H9 (cell line): Measurements from ENCODE around the gene KCTD2. TPM values are rescaled to one million over a fixed set of nuclear protein-coding genes. Genes with fewer than 3 reads are reported as not detected.

Experiments
- DNase-seq: peaks from one replicate; pipeline ENCODE4 v3.0.0-alpha.2; 2017
- H2AFZ ChIP-seq: one replicate; pipeline ENCODE4 v1.6.1; 2013; ENCODE audit warnings: mild to moderate bottlenecking, low read length, control low read depth, moderate library complexity
- H2AK5ac ChIP-seq: 2 replicates; pipeline ENCODE4 v1.6.1; 2013; ENCODE audit warnings: low read length, control low read depth, mixed read lengths; ENCODE audit not compliant: insufficient read length
- H2BK120ac ChIP-seq: one replicate; pipeline ENCODE4 v1.6.1; 2013; ENCODE audit warnings: low read depth, mild to moderate bottlenecking, low read length, control low read depth, inconsistent platforms; ENCODE audit not compliant: poor library complexity, severe bottlenecking
- H2BK12ac ChIP-seq: 2 replicates; pipeline ENCODE4 v1.6.1; 2013; ENCODE audit warnings: low read length, control low read depth, mixed read lengths, low read depth; ENCODE audit not compliant: insufficient read length
- H2BK15ac ChIP-seq: 2 replicates; pipeline ENCODE4 v1.6.1; 2013; ENCODE audit warnings: low read depth, low read length, control low read depth
- H2BK20ac ChIP-seq: one replicate; pipeline ENCODE4 v1.6.1; 2013; ENCODE audit warnings: low read depth, mild to moderate bottlenecking, low read length, control low read depth, inconsistent platforms; ENCODE audit not compliant: poor library complexity, severe bottlenecking
- H2BK5ac ChIP-seq: 2 replicates; pipeline ENCODE4 v1.6.1; 2013; ENCODE audit warnings: low read length, control low read depth, mixed read lengths; ENCODE audit not compliant: insufficient read length
- H3K14ac ChIP-seq: 2 replicates; pipeline ENCODE4 v1.6.1; 2013; ENCODE audit warnings: low read length, control low read depth; ENCODE audit not compliant: insufficient read depth
- H3K18ac ChIP-seq: 2 replicates; pipeline ENCODE4 v1.6.1; 2013; ENCODE audit warnings: low read depth, mild to moderate bottlenecking, mixed read lengths, low read length, control low read depth; ENCODE audit not compliant: insufficient read length
- H3K23ac ChIP-seq: 2 replicates; pipeline ENCODE4 v1.6.1; 2013; ENCODE audit warnings: low read length, control low read depth, mixed read lengths, low read depth; ENCODE audit not compliant: insufficient read length
- H3K23me2 ChIP-seq: 2 replicates; pipeline ENCODE4 v1.6.1; 2013; ENCODE audit warnings: low read depth, mild to moderate bottlenecking, mixed read lengths, low read length, control low read depth; ENCODE audit not compliant: insufficient read length, poor library complexity, severe bottlenecking
- H3K27ac ChIP-seq: 2 replicates; pipeline ENCODE4 v1.5.1; 2013; ENCODE audit warnings: low read length, control low read depth, mixed read lengths, low read depth; ENCODE audit not compliant: insufficient read length
- H3K27me3 ChIP-seq: 2 replicates; pipeline ENCODE4 v1.6.1; 2013; ENCODE audit warnings: low read length, control low read depth, inconsistent platforms; ENCODE audit not compliant: insufficient read depth
- H3K4ac ChIP-seq: 2 replicates; pipeline ENCODE4 v1.6.1; 2013; ENCODE audit warnings: low read depth, mild to moderate bottlenecking, control low read depth, inconsistent platforms, low read length, moderate library complexity
- H3K4me1 ChIP-seq: 2 replicates; pipeline ENCODE4 v1.6.1; 2013; ENCODE audit warnings: low read length, control low read depth, inconsistent platforms; ENCODE audit not compliant: insufficient read depth
- H3K4me2 ChIP-seq: 2 replicates; pipeline ENCODE4 v1.6.1; 2013; ENCODE audit warnings: low read length, control low read depth, mixed read lengths; ENCODE audit not compliant: insufficient read length, insufficient read depth
- H3K56ac ChIP-seq: 2 replicates; pipeline ENCODE4 v1.6.1; 2013; ENCODE audit warnings: low read depth, mild to moderate bottlenecking, mixed read lengths, low read length, control low read depth; ENCODE audit not compliant: insufficient read length
- H3K79me1 ChIP-seq: 2 replicates; pipeline ENCODE4 v1.6.1; 2013; ENCODE audit warnings: low read depth, mild to moderate bottlenecking, moderate library complexity, low read length, control low read depth, inconsistent platforms; ENCODE audit not compliant: insufficient read depth, poor library complexity, severe bottlenecking
- H3K79me2 ChIP-seq: 2 replicates; pipeline ENCODE4 v1.6.1; 2013; ENCODE audit warnings: low read length, control low read depth, inconsistent platforms; ENCODE audit not compliant: insufficient read depth
- H3K9ac ChIP-seq: 2 replicates; pipeline ENCODE4 v1.6.1; 2013; ENCODE audit warnings: low read length, control low read depth, mixed read lengths; ENCODE audit not compliant: insufficient read length; ENCODE audit errors: extremely low read depth
- H3K9me3 ChIP-seq: one replicate; pipeline ENCODE4 v1.6.1; 2013; ENCODE audit warnings: low read depth, low read length, inconsistent platforms; ENCODE audit not compliant: control insufficient read depth
- H3T11ph ChIP-seq: one replicate; pipeline ENCODE4 v1.6.1; 2013; ENCODE audit warnings: mild to moderate bottlenecking, low read length, control low read depth, inconsistent platforms
- H4K20me1 ChIP-seq: one replicate; pipeline ENCODE4 v1.6.1; 2013; ENCODE audit not compliant: control insufficient read depth, insufficient read length, insufficient read depth
- H4K5ac ChIP-seq: 2 replicates; pipeline ENCODE4 v1.6.1; 2013; ENCODE audit warnings: low read depth, mild to moderate bottlenecking, mixed read lengths, low read length, control low read depth; ENCODE audit not compliant: insufficient read length
- H4K8ac ChIP-seq: replicated peaks from 2 replicates; pipeline ENCODE4 v1.6.1; 2013; ENCODE audit warnings: low read length, control low read depth, mixed read lengths, low read depth; ENCODE audit not compliant: insufficient read length
- H4K91ac ChIP-seq: 2 replicates; pipeline ENCODE4 v1.6.1; 2013; ENCODE audit warnings: low read depth, mild to moderate bottlenecking, moderate library complexity, mixed read lengths, low read length, control low read depth; ENCODE audit not compliant: insufficient read length
- H3K27ac Mint-ChIP-seq, 3 experiments: 2 replicates in 2 of 3; 3 replicates in 1 of 3; pipeline ENCODE4 v1.8.0; 2020 to 2021; ENCODE audit warnings: mixed read lengths in 3 of 3, mild to moderate bottlenecking in 1 of 3, moderate library complexity in 1 of 3
- H3K27me3 Mint-ChIP-seq: 2 replicates; pipeline ENCODE4 v1.8.0; 2021; ENCODE audit warnings: low read depth, mild to moderate bottlenecking, moderate library complexity, mixed read lengths
- H3K36me3 Mint-ChIP-seq, 3 experiments: 2 replicates in 2 of 3; 3 replicates in 1 of 3; pipeline ENCODE4 v1.8.0; 2020 to 2021; ENCODE audit warnings: low read depth in 3 of 3, mixed read lengths in 3 of 3; ENCODE audit not compliant: insufficient read depth in 1 of 3
- H3K4me1 Mint-ChIP-seq, 2 experiments: 2 replicates each; pipeline ENCODE4 v1.8.0; 2020; ENCODE audit warnings: mixed read lengths in 2 of 2
- H3K4me3 Mint-ChIP-seq, 2 experiments: 2 replicates in 1 of 2; 3 replicates in 1 of 2; pipeline ENCODE4 v1.8.0; 2020 to 2021; ENCODE audit warnings: mild to moderate bottlenecking in 2 of 2, mixed read lengths in 2 of 2, moderate library complexity in 1 of 2
- H3K9me3 Mint-ChIP-seq, 2 experiments: 2 replicates in 1 of 2; 3 replicates in 1 of 2; pipeline ENCODE4 v1.8.0; 2020; ENCODE audit warnings: mild to moderate bottlenecking in 2 of 2, mixed read lengths in 2 of 2, moderate library complexity in 1 of 2
- CTCF ChIP-seq: fragments of 200-600 bp; sonication (generic); conservative IDR thresholded peaks from 3 replicates; pipeline ENCODE4 v1.8.0; 2021; ENCODE audit warnings: antibody characterized with exemption, mild to moderate bottlenecking
- WGBS: extraction: QIAGEN DNeasy Blood & Tissue Kit; methylation state at CpG from one replicate; pipeline ENCODE4 v1.1.7; 2013; ENCODE audit warnings: missing lambda C conversion rate, low lambda C conversion rate, mixed read lengths; ENCODE audit not compliant: insufficient read length; ENCODE audit errors: extremely low coverage; 5-methylcytosine and 5-hydroxymethylcytosine counted together
- total RNA-seq: library from RNA; stranded (reverse); gene quantifications from 2 replicates; pipeline ENCODE4 v1.2.1, GENCODE V29; 2021

Gene KCTD2
- total RNA-seq, 1 experiment from 2014 or later: 40.1 TPM

- peak overlapping the region in 2 of 3 experiments; percentile 23 to 65; a peak in 4 of 7 replicates for H3K27ac Mint-ChIP-seq
- peaks cover 22 to 23% of the 10 kb centered on the region in 2 experiments for H3K4me1 Mint-ChIP-seq
- WGBS: no CpG with 5 or more reads among the region's 7 CpGs
- Histone ChIP-seq H3K9me3 (no peaks in the 10 kb centered on the region), H3K27me3 (no peaks in the 10 kb centered on the region), H3K18ac (no peak overlapping the region), H3K4me1 (no peaks in the 10 kb centered on the region), H2BK120ac (no peak overlapping the region), H3K23me2 (peaks cover 7% of the 10 kb centered on the region), H2AFZ (no peak overlapping the region), H2AK5ac (no peak overlapping the region), H3K56ac (no peak overlapping the region), H3K27ac (no peak overlapping the region), H4K20me1 (no peaks in the 10 kb centered on the region), H2BK5ac (no peak overlapping the region), H3K14ac (no peak overlapping the region), H3K4ac (no peak overlapping the region), H2BK20ac (no peak overlapping the region), H2BK12ac (no peak overlapping the region), H3K4me2 (no peak overlapping the region), H3T11ph (no peak overlapping the region), H4K8ac (no peak overlapping the region), H3K23ac (no peak overlapping the region), H3K79me1 (peaks cover 3% of the 10 kb centered on the region), H2BK15ac (no peak overlapping the region), H4K91ac (no peak overlapping the region), H3K9ac (no peak overlapping the region), H4K5ac (no peak overlapping the region), H3K79me2 (no peaks in the 10 kb centered on the region)
- no peak for TF ChIP-seq CTCF
- peaks cover 5% of the 10 kb centered on the region for H3K27me3 Mint-ChIP-seq
- DNase-seq: no peak
- peak overlapping the region in 1 of 2 experiments; percentile 47; a peak in 2 of 5 replicates for H3K4me3 Mint-ChIP-seq
- H3K9me3 Mint-ChIP-seq: no peaks in the 10 kb centered on the region
- peaks cover 9 to 29% (median 19%) of the 10 kb centered on the region in 3 experiments; a peak in 6 of 7 replicates for H3K36me3 Mint-ChIP-seq
These were observed 64.8 kb downstream of the KCTD2 start for GRCh38 chr17:75111777-75112335.
